GM21529 (cell line): ENCODE measurements around the gene UCN2.
"Not testable (repeated sequence)": the region's sequence is repeated elsewhere in the genome, so short reads cannot be mapped to it uniquely, and the experiment has no call there.

ENCODE experiments used
- ATAC-seq: cut with Tn5 transposase; IDR thresholded peaks from one replicate; pipeline ENCODE4 v1.9.1; 2021; ENCODE audit not compliant: unreplicated experiment

Gene UCN2

DNA sequence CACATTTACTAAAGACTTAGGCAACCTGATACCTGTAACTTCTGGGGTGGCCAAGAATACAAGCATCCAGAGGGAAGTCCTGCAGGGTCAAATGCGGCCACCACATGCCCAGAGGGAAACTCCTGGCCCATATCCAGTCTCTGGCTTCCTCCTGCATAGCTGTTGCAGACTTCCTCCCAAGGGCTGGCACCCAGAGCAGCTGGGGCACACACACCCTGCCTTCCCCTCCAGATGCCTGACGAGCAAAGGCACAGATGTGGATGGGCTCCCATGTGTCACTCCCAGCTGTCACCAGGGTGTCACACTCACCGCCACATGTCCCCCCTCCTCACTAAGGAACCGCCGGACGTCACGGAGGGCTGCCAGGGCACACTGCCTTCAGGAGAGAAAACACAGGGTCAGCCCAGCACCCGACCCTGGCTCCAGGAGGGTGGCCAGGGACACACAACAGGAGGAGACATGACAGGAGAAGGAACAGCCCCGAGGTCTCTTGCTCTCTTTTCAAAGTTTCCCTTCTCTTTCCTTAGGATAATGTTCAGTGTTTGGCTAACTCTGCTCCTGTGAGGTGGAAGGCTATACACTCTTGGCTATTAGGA, 20.2 kb downstream of the UCN2 start:
- ATAC-seq: no peak

DNA sequence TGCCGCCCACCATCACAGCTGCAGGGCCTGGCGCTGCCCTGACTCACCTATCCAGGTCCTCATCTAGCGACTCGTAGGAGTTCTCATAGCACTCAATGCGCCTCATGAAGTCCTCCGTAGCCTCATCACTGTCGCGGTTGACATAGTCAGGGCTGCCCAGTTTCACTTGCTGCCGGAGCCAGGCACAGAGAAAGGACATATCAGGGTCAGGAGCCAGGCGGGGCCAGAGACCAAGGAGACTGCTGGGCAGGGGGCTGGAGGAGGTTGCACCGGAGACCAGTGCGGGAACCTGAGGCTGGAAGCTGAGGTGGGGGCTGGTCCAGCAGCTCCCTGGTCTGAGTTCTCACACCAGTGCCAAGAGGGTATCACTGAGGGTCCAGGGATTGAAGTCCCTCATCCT, 25.1 kb downstream of the UCN2 start:
- no peak for ATAC-seq

DNA sequence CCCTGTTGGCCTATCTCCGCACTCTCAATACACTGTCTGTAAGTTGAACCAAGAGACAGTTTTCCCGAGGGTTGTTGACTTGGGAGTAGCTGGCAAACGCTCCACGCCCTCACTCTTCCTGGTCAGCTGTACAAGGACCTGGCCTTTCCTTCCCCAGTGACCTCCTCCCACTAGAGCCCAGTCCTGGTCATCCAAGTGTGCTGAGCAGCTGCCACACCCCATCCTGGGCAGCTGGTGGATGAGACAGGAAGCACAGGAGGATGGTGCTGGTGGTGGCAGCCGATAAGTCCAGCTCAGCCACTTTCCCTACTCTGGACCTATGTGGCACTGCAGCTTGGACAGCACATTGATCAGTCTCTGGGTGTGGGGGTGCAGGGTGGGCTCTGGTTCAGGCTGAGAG, 26.8 kb downstream of the UCN2 start:
- no peak for ATAC-seq

DNA sequence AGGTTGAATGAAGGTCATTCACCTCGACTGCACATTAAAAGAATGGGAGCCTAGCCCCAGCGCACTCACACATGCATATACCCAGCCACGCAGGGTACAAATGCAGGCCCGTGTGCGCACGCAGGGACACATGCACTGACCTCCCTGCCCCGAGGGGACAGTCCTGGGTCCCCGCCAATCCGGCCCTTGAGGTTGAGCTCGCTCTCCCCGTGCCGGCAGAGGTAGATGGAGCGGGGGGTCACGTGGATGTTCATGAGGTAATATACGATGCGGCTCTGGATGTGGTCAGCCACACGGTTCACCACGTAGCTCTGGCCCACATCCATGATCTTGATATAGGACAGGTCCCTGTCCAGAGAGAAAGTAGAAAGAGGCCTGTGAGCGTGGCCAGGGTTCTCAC, 27.5 kb downstream of the UCN2 start:
- no peak for ATAC-seq

DNA sequence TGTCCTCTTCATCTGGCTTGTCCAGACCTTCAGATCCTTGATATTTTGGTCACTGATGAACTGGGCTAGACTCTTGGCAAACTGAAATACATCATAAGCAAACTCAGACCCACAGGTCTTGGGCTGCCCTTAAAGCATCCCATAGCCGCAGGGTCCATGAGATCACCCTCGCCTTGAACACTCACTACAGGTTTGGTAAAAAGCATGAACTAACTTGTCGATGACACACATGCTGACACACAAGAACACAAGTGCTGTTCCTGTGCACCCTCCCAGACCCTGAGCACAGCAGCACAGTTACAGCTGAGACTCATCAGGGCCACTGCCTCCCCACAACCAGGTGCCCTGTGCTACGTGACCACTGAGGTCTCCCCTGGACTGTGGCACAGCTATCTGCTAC, 28.0 kb downstream of the UCN2 start:
- ATAC-seq: no peak

DNA sequence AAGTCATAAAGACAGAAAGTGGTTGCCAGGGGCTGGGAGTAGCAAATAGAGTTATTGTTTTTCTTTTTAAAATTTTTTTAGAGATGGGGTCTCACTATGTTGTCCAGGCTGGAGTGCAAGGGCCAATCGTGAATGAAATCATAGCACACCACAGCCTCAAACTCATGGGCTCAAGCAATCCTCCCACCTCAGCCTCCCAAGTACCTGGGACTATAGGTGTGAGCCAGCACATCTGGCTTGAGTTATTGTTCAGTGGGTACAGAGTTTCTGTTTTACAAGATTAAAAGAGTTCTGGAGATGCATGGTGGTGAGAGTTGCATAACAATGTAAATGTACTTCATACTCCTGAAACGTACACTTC, 30.6 kb downstream of the UCN2 start:
- no peak for ATAC-seq

DNA sequence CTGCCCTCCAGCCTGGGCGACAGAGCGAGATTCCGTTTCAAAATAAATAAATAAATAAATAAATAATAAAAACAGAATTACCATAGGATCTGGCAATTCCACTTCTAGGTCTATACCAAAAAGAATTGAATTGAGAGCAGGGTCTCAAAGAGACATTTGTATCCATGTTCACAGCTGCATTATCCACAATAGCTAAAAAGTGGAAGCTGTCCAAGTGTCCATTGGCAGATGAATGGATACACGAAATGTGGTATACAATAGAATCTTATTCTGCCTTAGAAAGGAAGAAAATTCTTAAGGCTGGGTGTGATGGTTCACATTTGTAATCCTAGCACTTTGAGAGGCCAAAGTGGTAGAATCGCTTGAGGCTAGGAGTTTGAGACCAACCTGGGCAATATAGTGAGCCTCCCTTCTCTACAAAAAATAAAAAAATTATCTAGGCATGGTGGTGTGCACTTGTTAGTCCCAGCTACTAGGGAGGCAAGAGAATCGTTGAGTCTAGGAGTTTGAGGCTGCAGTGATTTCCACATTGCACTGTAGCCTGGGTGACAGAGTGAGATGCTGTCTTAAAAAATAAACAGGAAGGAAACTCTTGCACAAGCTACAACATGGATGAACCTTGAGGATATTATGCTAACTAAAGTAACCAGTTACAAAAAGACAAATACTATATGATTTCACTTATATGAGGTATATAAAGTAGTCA, 31.2 kb downstream of the UCN2 start:
- no peak for ATAC-seq

DNA sequence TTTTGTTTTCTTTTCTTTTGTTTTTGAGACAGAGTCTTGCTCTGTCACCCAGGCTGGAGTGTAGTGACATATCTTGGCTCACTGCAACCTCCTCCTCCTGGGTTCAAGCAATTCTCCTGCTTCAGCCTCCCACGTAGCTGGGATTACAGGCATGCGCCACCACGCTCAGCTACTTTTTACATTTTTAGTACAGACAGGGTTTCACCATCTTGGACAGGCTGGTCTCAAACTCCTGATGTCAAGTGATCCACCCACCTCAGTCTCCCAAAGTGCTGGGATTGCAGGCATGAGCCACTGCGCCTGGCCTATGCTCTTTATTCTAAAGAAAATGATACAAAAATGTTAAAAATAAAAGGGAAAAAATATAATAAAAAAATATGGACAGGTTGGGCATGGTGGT, 32.9 kb downstream of the UCN2 start:
- ATAC-seq: not testable (repeated sequence)

DNA sequence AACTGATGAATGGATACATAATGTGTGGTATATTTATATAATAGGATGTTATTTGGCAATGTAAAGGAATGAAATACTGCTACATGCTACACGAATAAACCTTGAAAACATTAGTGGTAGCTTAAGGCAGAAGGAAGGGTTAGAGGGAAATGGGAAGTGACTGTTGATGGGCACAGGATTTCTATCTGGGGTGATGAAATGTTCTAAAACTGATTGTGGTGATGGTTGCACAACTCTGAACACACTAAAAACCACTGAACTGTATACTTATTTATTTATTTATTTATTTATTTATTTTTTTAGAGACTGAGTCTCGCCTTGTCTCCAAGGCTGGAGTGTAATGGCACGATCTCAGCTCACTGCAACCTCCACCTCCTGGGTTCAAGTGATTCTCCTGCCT, 34.8 kb downstream of the UCN2 start:
- ATAC-seq: no peak

DNA sequence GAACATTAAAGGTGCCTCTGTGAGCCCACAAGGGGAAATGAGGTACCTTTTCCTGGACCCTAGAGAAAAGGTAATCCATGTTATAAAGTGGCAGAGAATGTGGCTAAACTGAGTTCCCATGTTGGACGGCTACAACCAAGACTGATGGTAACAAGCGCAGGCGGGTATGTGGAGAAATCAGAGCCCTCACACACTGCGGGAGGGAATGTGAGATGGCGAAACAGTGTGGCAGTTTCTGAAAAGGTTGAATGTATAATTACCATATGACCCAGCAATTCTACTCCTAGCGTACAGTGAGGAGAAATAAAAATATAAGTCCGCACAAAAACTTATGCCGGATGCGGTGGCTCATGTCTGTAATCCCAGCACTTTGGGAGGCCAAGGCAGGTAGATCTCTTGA, 35.5 kb downstream of the UCN2 start:
- ATAC-seq: no peak

DNA sequence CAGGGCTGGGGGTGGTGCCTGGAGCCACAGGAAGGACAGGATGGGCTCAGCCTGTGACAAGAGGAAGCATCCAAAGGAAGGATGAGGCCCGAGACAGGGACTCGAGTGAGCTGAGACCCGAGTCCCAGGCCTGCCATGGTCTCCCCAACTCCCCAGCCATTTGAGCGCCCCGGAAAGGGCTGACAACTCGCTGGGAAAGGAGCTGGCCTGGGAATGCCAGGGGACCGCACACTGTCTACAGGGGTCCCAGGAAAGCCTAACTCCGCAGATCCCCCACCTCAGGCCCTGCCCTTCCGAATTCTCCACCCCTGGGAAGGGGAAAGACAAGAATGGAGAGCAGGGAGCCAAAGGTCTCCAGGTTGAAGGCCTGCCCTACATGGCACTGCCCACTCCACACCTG, 38.6 kb downstream of the UCN2 start:
- ATAC-seq: no peak

DNA sequence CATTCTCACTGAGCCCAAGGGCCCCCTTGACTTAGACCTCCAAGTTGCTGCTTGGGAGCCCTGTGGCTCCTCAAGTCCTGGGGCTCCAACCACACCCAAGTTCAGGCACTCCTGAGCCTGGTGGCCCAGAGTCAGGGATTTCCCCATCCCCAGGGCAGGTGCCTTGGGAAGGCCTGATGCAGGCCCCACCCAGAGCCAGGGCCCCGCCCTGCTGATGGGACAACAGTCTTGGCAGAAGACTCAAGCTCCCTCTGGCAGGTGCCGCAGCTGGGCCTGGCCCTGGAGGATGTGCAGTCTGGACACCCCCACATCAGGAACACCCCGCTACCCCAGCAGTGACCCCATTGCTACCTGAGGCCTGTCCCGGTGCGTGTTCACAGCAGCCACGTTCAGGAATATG, 41.9 kb downstream of the UCN2 start:
- ATAC-seq: no peak

DNA sequence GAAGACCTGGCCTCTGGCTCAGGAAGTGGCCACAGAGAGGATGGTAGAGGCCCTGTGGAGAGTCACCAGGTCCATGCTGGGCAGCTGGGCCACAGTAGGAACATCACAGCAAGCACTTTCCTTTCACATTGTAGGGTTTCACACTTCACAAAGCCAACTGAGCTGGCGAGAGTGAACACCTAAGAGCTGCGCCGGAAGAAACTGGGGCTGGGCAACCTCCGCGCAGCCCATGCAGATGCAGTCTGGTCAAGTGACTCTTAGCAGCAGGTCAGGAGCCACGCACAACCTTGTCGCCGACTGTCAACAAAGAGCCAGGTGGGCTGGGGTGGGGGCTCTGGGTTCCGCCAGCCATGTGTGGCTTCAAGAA, 44.3 kb downstream of the UCN2 start:
- no peak for ATAC-seq

DNA sequence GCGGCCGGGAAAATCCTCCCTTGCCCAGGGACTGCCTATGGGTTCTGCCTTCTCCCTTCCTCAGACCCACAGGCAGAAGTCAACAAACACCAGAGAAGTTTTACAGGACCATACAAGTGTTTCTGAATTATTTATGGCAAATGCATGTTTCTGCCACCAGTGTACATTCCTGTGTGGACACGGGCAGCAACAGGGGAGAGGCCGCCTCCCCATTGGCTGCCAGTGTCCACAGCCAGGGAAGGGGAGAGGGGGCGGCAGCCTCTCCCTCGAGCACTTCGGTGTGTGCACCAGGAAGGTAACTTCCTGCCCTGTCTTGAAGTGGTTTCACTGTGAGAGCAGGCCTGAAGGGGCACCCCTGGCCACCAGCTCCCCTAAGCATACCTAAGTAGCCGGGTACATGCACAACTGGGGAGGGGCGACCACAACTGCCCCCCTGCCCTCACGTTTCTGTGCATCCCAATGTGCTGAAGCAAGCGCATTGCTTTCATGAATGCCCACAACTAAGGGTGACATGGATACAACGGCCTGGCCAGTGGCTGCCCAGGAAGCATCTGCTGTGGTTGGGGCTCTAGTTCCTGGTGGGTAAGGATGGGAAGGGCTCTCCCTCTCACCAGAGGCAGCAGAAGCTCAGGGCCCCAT, 44.8 kb downstream of the UCN2 start:
- ATAC-seq: no peak

DNA sequence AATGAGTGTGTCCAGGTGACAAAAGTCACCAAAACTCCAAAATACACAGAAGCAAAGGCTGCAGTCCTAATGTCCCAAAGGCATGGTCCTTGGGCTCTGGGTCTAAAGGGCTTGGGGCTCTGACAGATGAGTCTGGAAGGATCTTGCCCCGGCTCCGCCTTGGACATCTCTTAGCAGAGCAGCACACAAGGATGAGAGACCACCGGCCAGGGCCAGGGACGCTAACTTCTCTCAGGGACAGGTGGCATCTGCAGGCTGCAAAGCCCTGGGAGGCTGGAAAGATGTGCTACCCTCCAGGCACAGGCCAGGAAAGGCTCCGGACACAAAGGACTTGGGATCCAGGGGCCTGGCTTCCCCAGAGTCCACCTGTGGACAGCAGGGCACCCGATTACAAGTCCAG, 45.5 kb downstream of the UCN2 start:
- no peak for ATAC-seq

DNA sequence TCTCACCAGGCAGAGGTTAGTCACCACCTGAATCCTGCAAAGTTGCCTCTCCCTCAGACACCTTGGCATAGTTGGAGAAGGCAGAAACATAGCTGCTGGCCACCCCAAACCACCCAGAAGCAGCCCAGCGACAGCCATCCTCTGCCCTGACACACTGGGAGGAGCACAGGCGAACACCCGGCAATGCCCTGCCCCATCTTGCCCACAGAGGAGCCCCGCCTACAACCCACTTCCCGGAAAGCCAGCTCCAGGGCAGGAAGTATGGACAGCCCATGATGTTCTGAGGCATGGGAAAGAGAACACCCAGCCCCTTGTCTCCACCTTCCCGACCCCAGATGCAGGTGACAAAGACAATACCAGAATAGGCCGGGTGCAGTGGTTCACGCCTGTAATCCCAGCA, 47.0 kb downstream of the UCN2 start:
- no peak for ATAC-seq

DNA sequence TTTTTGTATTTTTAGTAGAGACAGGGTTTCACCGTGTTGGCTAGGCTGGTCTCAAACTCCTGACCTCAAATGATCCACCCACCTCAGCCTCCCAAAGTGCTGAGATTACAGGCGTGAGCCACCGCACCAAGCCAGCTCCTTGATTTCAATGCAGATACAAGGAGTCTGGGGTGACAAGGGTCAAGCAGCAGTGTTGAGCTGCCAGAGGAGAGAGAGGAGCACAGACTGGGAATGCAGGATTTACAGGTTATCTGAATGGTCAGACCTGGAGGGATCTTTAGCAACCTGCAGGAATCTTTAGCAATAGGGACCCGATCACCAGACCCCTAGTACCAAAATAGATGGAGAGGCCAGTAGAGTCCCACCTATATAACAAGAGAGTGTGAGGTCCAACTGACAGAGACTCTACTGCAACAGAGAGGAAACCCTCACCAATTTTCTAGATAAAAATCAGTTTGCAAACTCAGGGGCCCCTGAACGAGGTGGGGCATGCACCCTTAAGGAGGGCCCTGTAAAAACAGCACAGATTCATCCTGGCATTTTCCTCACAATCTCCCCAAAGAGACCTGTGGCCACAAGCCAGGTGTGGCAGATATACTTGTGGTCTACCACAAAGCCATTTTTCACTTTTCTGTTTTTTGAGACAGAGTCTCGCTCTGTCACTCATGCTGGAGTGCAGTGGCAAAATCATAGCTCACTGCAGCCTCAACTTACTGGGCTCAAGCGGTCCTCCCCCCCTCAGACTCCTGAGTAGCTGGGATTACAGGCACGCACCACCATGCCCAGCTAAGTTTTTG, 49.0 kb downstream of the UCN2 start:
- ATAC-seq: no peak
